DND-41 (cell line): ENCODE results near the gene TSHZ2.

Source experiments
- EZH2 ChIP-seq: IDR thresholded peaks from 3 replicates; pipeline ENCODE4 v1.6.1; 2012; ENCODE audit warnings: borderline replicate concordance, low read depth, mild to moderate bottlenecking, moderate library complexity, low read length, inconsistent platforms; ENCODE audit not compliant: severe bottlenecking
- TF ChIP-seq, protein P1 (sequence below): IDR thresholded peaks from 2 replicates; pipeline ENCODE4 v1.5.1; 2012; ENCODE audit warnings: borderline replicate concordance, low read length, moderate library complexity, mild to moderate bottlenecking; ENCODE audit not compliant: poor library complexity, severe bottlenecking; ENCODE audit errors: extremely low read depth

DNA sequence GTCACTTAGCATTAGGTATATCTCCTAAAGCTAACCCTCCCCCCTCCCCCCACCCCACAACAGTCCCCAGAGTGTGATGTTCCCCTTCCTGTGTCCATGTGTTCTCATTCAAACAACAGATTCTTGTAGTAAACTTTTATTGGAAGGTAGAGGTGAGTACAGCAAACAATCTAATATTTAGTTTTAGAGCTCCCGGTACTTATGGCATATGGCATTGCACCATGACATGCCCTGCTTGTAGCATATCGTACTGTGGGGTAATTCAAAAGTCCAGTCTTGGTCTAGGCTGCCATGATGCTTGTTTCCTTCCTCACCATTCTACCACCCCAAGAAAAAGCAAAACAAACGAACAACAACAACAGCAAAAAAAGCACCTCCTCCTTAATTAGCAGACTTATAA is 332.0 kb downstream of the TSHZ2 start:
- TF ChIP-seq EZH2 = no peak
- TF ChIP-seq, protein P1, sequence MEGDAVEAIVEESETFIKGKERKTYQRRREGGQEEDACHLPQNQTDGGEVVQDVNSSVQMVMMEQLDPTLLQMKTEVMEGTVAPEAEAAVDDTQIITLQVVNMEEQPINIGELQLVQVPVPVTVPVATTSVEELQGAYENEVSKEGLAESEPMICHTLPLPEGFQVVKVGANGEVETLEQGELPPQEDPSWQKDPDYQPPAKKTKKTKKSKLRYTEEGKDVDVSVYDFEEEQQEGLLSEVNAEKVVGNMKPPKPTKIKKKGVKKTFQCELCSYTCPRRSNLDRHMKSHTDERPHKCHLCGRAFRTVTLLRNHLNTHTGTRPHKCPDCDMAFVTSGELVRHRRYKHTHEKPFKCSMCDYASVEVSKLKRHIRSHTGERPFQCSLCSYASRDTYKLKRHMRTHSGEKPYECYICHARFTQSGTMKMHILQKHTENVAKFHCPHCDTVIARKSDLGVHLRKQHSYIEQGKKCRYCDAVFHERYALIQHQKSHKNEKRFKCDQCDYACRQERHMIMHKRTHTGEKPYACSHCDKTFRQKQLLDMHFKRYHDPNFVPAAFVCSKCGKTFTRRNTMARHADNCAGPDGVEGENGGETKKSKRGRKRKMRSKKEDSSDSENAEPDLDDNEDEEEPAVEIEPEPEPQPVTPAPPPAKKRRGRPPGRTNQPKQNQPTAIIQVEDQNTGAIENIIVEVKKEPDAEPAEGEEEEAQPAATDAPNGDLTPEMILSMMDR = no peak
